NCI-H1092 (cell line): Measurements from ENCODE around the gene BRCA2.

Source experiments
- DNase-seq: peaks from one replicate; lab custom pipeline; 2025; lab: John Stamatoyannopoulos, UW

Gene BRCA2

GRCh38 chr13:32429433-32429909 is 114.2 kb downstream of the BRCA2 start:
- DNase-seq, result no peak

GRCh38 chr13:32430018-32430747 is 114.9 kb downstream of the BRCA2 start:
- DNase-seq, result no peak

DNA sequence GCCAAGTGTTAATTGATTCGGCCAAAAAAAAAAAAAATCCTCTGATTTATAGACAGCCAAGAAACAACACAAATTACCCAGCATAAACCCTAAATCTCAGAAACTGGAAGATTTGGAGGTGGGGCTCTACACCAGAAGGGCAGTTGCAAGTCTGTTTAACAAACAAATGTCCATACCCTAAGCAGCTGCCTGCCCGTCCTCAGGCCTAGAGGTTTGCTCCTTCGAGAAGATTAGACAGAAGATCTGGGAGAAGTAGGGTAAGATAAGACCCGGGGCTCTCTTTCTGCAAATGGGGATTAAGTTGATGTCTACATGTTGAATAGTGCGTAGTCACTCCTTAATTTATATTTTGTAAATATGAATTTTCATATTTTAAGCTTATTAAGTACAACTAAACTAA is 116.1 kb downstream of the BRCA2 start:
- DNase-seq, result no peak

DNA sequence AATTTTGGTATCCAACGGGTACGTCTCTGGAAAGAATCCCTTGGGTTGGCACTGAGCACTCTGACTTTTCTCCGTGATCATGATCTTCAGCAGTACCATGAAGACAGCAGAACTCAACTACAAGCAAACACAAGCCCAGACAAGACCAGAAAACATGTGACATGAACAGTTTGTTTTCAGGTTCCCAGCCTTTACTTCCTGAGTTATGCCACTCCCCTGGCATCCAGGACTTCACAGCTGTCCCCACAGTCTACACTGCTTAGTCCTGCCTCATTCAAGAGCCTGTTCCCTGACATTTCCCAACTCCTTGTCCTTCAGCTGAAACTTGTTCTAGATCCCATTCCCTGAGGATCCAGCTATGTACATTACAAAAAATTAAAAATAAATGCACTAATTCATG is 117.5 kb downstream of the BRCA2 start:
- DNase-seq, result no peak

DNA sequence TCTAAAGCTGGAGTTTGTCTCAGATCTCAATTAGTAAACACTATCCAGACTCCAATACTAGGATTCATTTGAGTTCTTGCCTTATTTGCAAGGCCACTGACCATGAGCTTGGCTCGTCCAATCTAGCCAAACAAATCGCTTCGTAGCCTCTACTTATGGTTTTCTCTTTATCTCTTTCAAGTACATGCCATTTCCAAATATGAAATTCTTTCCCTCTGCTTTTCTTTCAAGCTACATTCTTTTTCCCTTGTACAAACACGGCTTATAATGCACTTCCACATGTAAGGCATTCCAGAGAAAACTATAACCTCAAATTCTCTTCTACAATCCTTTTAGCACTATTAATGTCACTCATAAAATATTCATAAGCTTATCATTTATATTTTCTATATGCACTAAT is 123.6 kb downstream of the BRCA2 start:
- DNase-seq, result no peak

DNA sequence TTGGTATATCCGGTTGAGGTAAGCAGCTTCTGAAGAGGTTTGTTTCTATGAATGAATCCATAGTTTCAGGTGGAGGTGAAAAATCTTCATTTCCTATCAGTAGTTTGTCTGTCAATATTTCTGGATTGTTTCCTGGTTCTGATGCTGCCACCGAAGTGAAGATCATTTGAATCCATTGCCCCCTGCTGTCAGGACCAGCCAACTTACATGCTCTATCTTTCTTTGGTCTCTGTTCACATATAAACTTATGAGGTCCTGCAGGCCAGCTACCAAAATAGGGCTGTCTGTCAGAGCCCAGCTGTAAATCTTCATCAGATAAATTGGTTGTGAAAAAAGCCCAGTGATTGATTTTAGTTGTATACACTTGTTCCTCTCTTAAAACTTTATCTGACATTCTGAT is 127.8 kb downstream of the BRCA2 start:
- no peak for DNase-seq

GRCh38 chr13:32445461-32445860 is 130.2 kb downstream of the BRCA2 start:
- DNase-seq, result no peak

DNA sequence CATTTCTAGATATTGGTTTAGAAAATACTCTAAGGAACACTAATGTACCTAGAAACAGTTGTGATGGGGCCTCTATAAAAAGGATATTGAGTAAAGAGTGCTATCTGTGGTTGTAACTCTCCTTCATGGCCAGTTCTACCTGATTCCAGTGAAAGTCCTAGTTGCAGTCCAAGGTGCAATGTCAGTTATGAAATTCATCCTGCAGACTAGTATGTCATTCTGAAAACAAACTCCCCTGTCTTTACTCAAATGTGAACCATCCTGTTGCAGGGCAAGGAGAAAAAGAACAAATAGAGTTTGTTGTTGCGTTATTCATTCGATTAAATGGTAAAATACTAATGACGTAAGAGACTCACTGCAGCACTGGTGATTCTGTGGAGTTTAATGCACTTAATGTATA is 130.9 kb downstream of the BRCA2 start:
- no peak for DNase-seq

- no peak for DNase-seq
Observed at GRCh38 chr13:32446773-32447465, 131.6 kb downstream of the BRCA2 start.

- DNase-seq, result no peak
Observed at GRCh38 chr13:32447894-32448623, 132.8 kb downstream of the BRCA2 start.

GRCh38 chr13:32448972-32449371 is 133.7 kb downstream of the BRCA2 start:
- DNase-seq, result no peak
